ENCODE results near the gene TAOK1.

- TF ChIP-seq GATA2 (IDR thresholded peaks at IDR 0.05; ENCODE audit: low read depth, low read length) (no peak), GATA3 (IDR thresholded peaks at IDR 0.05; ENCODE audit: low read depth, low read length) (no peak)
Observed at GRCh38 chr17:29369831-29370735, 20.1 kb upstream of the TAOK1 start.

Measured in SH-SY5Y (cell line).